Measurements from ENCODE around the gene PIGR.

Gene PIGR

GRCh38 chr1:206946261-206946660, at the start of gene PIGR:
Gene PIGR, minus strand, starts transcription at chr1:206946466. Its CDS starts 5,935 bp downstream, at chr1:206940531.
- DNase-seq (ENCODE audit: low read depth in 2 of 2): no peak

DNA sequence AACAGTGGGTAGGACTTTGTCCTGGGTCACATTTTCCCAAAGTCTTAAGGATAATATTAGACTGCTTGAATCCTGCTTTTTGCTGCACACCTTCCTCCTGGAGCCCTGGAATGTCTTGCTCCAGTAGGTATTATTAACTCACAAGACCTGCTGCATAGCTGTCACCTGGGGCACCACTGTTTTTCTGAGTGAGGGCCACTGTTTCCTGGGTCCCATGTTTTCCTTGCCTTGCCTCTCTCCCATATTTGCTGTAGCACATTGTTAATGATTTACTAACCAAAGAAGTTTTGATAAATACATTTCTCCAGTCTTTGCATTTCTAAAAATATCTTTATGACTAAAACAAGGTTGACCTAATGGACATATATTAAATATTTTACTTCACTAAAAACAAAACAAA, 46.5 kb upstream of the PIGR start:
- DNase-seq (ENCODE audit: low read depth in 2 of 2): no peak

DNA sequence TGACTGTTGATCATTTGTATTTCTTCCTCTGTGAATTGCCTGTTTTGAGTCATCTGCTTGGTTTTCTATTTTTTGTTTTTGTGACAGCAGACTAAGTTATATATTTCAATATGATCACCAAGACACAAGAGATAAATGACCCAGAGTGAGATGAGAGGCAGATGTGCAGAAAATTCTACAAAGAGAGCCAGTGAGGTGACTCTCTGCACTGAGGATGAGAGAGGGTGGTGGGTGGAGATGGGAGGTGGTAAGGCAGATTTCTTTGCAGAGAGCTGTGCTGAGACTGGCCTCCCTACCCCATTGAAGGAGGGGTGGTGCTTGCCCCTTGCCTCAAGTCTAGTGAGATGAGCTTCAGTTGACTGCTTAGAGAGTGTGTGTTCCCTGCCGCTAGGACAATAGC, 41.6 kb upstream of the PIGR start:
- no peak for DNase-seq (ENCODE audit: low read depth in 2 of 2)

DNA sequence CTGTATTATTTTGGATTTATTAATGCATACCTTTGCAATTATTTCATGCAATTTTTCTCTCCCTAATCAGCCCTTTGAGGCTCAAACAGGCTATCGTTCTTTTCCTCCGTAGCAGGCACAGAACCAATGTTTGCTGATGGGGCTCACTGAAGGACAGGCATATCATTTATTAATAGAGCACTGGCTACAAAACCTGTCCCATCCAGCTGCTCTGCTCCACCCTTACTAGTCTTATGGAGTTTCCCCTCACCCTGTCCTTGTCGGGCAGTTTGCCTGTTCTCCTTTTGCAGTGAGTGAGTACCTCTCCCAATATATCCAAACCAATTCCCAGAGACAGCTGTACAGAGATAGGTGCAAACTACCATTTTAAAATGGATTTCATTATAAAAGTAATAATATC, 40.6 kb upstream of the PIGR start:
- DNase-seq (ENCODE audit: low read depth in 2 of 2): no peak

DNA sequence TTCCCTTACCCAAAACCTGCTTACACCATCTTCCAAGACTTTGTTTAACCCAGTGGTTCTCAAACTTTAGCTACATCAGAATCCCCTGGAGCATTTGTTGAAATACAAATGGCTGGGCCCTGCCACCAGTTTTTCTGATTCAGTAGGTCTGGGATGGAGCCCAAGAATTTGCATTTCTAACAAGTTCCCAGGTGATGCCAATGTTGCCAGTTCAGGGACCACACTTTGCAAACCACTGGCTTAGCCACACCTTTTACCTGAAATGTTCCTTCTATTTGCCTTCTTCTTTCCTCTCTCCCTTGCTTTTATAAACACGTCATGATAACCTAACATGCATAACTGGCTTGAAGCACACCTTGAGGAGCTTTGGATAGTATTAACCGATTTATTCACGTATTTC, 40.1 kb upstream of the PIGR start:
- no peak for DNase-seq (ENCODE audit: low read depth in 2 of 2)

DNA sequence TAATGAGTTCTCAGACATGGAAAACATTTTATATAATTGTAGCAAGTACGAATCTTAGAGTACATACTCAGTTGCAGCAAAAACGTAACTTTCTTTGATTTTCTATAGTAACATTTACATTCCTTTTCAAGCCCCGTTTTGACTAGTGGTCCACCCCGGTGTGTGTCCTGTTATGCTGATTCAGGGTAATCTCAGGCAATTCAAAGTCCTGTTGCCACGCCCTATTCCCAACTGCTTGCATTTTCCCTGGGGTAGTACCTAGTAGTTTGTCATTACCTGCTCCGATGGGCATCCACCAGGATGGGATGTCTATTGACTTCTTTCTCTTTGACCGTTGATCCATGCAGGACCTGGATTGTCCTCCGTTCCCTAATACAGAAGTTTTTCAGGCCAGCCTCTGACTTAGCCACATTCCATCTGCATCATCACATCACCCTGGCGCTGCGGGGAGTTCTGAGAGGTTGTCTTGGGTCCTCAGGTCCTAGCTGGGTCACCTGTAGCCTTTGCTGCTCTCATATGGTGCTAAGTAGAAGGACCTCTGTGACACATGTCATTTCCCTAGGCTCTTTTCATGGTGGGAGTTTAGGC, 39.0 kb upstream of the PIGR start:
- no peak for DNase-seq (ENCODE audit: low read depth in 2 of 2)

- DNase-seq (ENCODE audit: low read depth in 2 of 2): peak; percentile 27 to 34
These were observed 36.0 kb upstream of the PIGR start for GRCh38 chr1:206982216-206982615.

- no peak for DNase-seq (ENCODE audit: low read depth in 2 of 2)
These were observed 33.2 kb upstream of the PIGR start for GRCh38 chr1:206979379-206980043.

- no peak for DNase-seq (ENCODE audit: low read depth in 2 of 2)
These were observed 32.0 kb upstream of the PIGR start for GRCh38 chr1:206978259-206978658.

GRCh38 chr1:206975306-206975705, 29.0 kb upstream of the PIGR start:
- DNase-seq (ENCODE audit: low read depth in 2 of 2): no peak

GRCh38 chr1:206974140-206974539, 27.9 kb upstream of the PIGR start:
- DNase-seq (ENCODE audit: low read depth in 2 of 2): no peak

- DNase-seq (ENCODE audit: low read depth in 2 of 2): no peak
These were observed 26.5 kb upstream of the PIGR start for GRCh38 chr1:206972728-206973127.

GRCh38 chr1:206971029-206971655, 24.9 kb upstream of the PIGR start:
- DNase-seq (ENCODE audit: low read depth in 2 of 2): no peak

DNA sequence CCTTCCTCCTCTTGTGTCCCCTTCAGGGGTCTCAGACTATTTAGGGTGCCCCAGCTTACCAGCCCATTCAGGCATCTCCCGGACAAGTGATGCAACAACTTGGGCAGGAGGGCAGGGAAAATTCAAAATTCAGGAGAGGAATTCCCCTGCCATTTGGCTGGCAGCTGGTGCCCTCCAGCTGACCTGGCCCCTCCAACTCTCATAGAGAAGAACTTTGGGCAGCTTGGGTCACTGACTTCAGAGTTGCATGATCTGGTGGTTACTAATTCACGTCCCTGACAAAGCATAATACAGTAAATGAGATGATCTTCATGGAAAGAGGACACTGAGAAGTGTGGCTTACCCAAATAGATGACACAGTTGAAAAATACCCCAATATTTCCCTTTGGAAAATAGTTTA, 24.2 kb upstream of the PIGR start, which contains the start of gene FCAMR:
FCAMR (minus strand) TSS at position 15 of the 400 bp plus-strand sequence. CDS start 335 bp downstream, outside the sequence.
- no peak for DNase-seq (ENCODE audit: low read depth in 2 of 2)

DNA sequence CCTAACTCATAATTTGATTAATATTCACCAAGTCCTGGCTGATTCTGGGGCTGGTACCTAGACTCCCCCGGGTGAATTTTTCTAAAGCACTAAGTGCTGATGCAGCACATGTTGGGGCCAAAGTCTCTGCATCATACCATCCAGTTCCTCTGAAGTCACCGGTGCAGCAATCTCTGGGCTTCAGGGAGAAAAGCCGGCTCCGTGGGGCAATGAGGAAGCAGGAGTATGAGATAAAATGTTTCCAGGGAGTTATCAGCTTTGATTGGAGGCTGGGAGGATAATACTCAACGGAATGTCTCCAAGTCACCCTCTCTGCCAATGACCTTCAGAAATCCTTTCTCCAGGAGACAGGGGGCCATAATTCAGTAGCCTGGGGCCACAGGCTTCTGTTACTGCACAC, 22.8 kb upstream of the PIGR start:
- no peak for DNase-seq (ENCODE audit: low read depth in 2 of 2)

DNA sequence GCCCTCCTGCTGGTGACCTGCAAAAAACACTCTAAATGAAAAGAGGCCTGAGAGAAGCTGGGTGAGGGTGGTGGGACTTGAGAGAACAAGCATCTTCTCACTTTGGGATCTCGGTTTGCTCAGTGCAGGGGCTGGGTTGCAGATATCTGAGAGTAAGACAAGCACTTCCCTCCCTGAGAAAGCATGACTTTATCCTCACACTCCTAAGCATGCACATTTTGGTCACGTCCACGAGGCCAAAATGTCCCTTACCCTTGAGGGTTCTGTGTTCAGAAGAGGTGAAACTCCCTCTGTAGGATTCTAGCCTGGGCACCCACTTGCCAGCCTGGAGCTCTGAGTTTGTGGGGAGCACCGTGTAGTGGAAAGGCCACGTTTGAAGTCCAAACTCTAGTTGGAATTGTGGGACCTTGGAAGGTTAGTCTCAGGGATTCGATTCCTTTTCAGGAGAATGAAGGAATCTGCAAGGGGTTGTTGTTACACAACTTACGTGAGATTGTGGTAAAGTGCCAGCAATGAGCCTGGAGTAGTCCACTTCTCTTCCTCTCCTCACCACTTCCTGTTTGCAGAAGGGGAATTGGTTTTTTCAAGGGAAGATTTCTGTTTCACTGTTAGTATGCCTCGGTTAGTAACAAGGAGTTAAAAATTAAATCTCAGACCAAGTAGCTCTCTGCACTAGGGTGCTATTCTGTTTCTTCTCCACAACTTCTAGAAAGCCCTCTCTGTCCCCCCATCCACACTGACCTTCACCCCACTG, 21.0 kb upstream of the PIGR start:
- DNase-seq (ENCODE audit: low read depth in 2 of 2): no peak

DNA sequence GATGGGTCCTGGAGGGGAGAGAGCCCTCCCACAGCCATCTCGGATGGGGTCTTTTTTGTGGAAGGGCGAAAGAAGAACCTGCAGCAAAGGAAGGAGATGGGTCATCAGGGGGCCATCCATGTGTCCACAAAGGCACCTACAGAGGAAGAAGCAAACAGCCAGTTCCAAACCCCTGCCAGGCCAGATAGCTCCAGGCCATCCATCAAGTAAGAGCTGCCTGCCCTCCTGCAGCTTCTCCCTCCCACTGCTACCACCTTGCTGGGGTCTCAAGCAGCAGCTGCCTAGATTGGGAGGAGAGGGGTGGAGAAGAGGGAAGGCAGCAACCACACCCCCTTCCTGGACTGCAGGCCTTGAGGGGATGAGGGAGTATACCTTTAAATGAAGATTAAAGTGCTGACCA, 19.5 kb upstream of the PIGR start:
- no peak for DNase-seq (ENCODE audit: low read depth in 2 of 2)

- DNase-seq (ENCODE audit: low read depth in 2 of 2): no peak
These were observed 17.5 kb upstream of the PIGR start for GRCh38 chr1:206963740-206964139.

GRCh38 chr1:206963119-206963712, 16.9 kb upstream of the PIGR start:
- DNase-seq (ENCODE audit: low read depth in 2 of 2): no peak

- DNase-seq (ENCODE audit: low read depth in 2 of 2): no peak
These were observed 16.0 kb upstream of the PIGR start for GRCh38 chr1:206962272-206962671.

DNA sequence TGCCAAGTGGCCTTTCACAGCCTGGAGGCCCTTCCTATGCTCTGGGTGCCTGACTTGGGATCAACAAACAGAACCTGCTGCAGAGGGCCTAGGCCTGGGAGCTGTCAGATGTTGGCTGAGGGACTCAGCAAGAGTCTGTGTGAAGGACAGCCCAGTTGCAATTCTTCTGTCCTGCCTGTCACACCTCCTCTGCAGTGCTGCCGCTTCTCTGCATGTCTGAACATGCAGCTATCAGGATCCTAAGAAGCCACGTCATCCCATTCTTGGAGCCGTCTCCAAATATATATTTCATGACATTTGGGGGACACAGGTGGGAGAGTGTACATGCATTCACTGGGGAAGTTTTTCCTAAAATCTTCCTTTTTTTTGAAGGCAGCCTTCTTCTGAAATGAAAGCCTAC, 15.4 kb upstream of the PIGR start:
- no peak for DNase-seq (ENCODE audit: low read depth in 2 of 2)
